ENCODE data around the gene SRPK2. TPM values are rescaled to one million over a fixed set of nuclear protein-coding genes. Genes with fewer than 3 reads are reported as not detected.
"Not testable (repeated sequence)": the region's sequence is repeated elsewhere in the genome, so short reads cannot be mapped to it uniquely, and the experiment has no call there.

Gene SRPK2
- total and polyA plus RNA-seq, 2 of the 13 experiments (the other 11 are each of a cell fraction or from before 2014, with no cell fraction given) = 10.1 to 22.3 TPM

GRCh38 chr7:105234886-105235285 is 153.8 kb downstream of the SRPK2 start:
- Histone ChIP-seq H3K4me3 (replicated peaks in 1 of 3; ENCODE audit: insufficient read depth in 1 of 3, low read depth in 2 of 3, low read length in 3 of 3) (no peak overlapping the region), H3K27ac (ENCODE audit: extremely low read length, insufficient read depth, low read length) (no peak overlapping the region), H3K79me2 (ENCODE audit: insufficient read depth, low read length) (peaks cover 20% of the 10 kb centered on the region), H3K9me3 (ENCODE audit: low read length) (no peaks in the 10 kb centered on the region), H3K36me3 (replicated peaks in 1 of 2; ENCODE audit: control insufficient read depth in 1 of 2, insufficient read depth in 2 of 2, low read length in 2 of 2) (no peaks in the 10 kb centered on the region), H3K9ac (ENCODE audit: insufficient read depth, low read depth, low read length) (no peak overlapping the region), H2AFZ (ENCODE audit: low read length) (no peak overlapping the region), H3K27me3 (ENCODE audit: control insufficient read depth in 1 of 2, insufficient read depth in 2 of 2, low read length in 2 of 2) (no peaks in the 10 kb centered on the region), H3K4me1 (ENCODE audit: insufficient read depth, low read length) (no peaks in the 10 kb centered on the region), H3K4me2 (ENCODE audit: low read depth, low read length) (no peak overlapping the region), H4K20me1 (ENCODE audit: insufficient read depth, low read length) (no peaks in the 10 kb centered on the region; the same call in 1 of the 2 replicates)
- no TSS peak for BruUV-seq (replicated peaks)
- FAIRE-seq = no peak
- TF ChIP-seq HNRNPL (IDR thresholded peaks at IDR 0.05; ENCODE audit: low read depth, low read length) (no peak), XBP1 (CRISPR knock-in tag; IDR thresholded peaks at IDR 0.05) (no peak), ZNF780A (CRISPR knock-in tag; IDR thresholded peaks at IDR 0.05) (no peak)
- 96% methylated on average over 4 of the region's 4 CpGs for WGBS (ENCODE audit: low lambda C conversion rate)
- POLR2A ChIA-PET = interaction anchor here (0.6 kb wide), 1 partner anchor 113 kb away, joined by 3 read pairs; no protein-coding TSS in a partner anchor
- CTCF ChIA-PET (ENCODE audit: low intra/inter-chr PET ratio, low total read pairs) = no interaction called here
- no peak for DNase-seq (ENCODE audit: low spot score)
- in situ Hi-C loops (cut with HindIII; ENCODE audit: extremely low pct_ligation_motif_present, low pct_unique_long_range_greater_than_20kb) (no loop called here), intact Hi-C loops (cut with micrococcal nuclease; ENCODE audit: unreplicated experiment) (no loop called here)
- ATAC-seq = no peak

GRCh38 chr7:105232829-105233291 is 155.9 kb downstream of the SRPK2 start:
- H3K4me3 ChIP-seq (replicated peaks in 1 of 3; ENCODE audit: insufficient read depth in 1 of 3, low read depth in 2 of 3, low read length in 3 of 3); CTCF ChIA-PET (ENCODE audit: low intra/inter-chr PET ratio, low total read pairs); H3K9ac ChIP-seq (ENCODE audit: insufficient read depth, low read depth, low read length); H3K9me3 ChIP-seq (ENCODE audit: low read length); H3K27ac ChIP-seq (ENCODE audit: extremely low read length, insufficient read depth, low read length); ATAC-seq; H3K27me3 ChIP-seq (ENCODE audit: control insufficient read depth in 1 of 2, insufficient read depth in 2 of 2, low read length in 2 of 2); H3K4me1 ChIP-seq (ENCODE audit: insufficient read depth, low read length); DNase-seq (ENCODE audit: low spot score); in situ Hi-C loops (cut with HindIII; ENCODE audit: extremely low pct_ligation_motif_present, low pct_unique_long_range_greater_than_20kb); H3K36me3 ChIP-seq (replicated peaks in 1 of 2; ENCODE audit: control insufficient read depth in 1 of 2, insufficient read depth in 2 of 2, low read length in 2 of 2); H4K20me1 ChIP-seq (ENCODE audit: insufficient read depth, low read length); BruUV-seq (replicated peaks); FAIRE-seq; H2AFZ ChIP-seq (ENCODE audit: low read length); POLR2A ChIA-PET; intact Hi-C loops (cut with micrococcal nuclease; ENCODE audit: unreplicated experiment); H3K4me2 ChIP-seq (ENCODE audit: low read depth, low read length): not testable (repeated sequence)
- peaks cover 14% of the 10 kb centered on the region for H3K79me2 ChIP-seq (ENCODE audit: insufficient read depth, low read length)
- 97% methylated on average over 6 of the region's 6 CpGs for WGBS (ENCODE audit: low lambda C conversion rate)

All from HepG2 (cell line).